DOHH2 (cell line): ENCODE results near the gene CALHM1.

ENCODE experiments used
- EZH2phosphoT487 ChIP-seq: fragments of 200-600 bp; sonication (generic); IDR thresholded peaks from 2 replicates; pipeline ENCODE4 v1.6.1; 2017; ENCODE audit warnings: borderline replicate concordance, mild to moderate bottlenecking, antibody characterized with exemption, low read length, moderate library complexity, mixed read lengths
- TF ChIP-seq, protein P1 (sequence below): fragments of 200-600 bp; sonication (generic); IDR thresholded peaks from one replicate; pipeline ENCODE4 v1.5.1; 2014; ENCODE audit warnings: antibody characterized with exemption, mild to moderate bottlenecking, low read depth, low read length; ENCODE audit not compliant: poor library complexity, severe bottlenecking

DNA sequence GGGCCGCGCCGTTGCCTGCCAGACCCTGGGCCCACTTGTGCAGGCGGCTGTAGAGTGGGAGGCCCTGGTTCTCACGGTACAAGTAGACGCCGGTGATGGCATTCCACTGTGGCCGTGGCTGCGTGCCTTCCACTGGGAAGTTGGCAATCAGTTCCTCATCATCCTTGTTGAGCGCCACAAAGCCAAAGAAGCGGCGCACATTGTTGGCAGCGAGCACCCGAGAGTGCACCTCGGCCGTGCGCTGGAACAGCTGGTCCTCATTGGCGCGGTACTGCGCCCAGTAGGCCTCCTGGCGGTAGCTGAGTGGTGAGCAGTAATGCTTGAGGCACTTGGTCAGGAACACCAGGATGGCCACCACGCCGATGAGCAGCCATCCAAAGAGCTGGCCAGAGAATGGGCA lies 11.5 kb downstream of the CALHM1 start:
- TF ChIP-seq, protein P1, sequence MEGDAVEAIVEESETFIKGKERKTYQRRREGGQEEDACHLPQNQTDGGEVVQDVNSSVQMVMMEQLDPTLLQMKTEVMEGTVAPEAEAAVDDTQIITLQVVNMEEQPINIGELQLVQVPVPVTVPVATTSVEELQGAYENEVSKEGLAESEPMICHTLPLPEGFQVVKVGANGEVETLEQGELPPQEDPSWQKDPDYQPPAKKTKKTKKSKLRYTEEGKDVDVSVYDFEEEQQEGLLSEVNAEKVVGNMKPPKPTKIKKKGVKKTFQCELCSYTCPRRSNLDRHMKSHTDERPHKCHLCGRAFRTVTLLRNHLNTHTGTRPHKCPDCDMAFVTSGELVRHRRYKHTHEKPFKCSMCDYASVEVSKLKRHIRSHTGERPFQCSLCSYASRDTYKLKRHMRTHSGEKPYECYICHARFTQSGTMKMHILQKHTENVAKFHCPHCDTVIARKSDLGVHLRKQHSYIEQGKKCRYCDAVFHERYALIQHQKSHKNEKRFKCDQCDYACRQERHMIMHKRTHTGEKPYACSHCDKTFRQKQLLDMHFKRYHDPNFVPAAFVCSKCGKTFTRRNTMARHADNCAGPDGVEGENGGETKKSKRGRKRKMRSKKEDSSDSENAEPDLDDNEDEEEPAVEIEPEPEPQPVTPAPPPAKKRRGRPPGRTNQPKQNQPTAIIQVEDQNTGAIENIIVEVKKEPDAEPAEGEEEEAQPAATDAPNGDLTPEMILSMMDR: no peak
- TF ChIP-seq EZH2phosphoT487: no peak
